ENCODE data around the gene PTPRD. TPM values are rescaled to one million over a fixed set of nuclear protein-coding genes. Genes with fewer than 3 reads are reported as not detected.

The PTPRD gene
- total RNA-seq, 1 donor from 2014 or later = 30.8 TPM

DNA sequence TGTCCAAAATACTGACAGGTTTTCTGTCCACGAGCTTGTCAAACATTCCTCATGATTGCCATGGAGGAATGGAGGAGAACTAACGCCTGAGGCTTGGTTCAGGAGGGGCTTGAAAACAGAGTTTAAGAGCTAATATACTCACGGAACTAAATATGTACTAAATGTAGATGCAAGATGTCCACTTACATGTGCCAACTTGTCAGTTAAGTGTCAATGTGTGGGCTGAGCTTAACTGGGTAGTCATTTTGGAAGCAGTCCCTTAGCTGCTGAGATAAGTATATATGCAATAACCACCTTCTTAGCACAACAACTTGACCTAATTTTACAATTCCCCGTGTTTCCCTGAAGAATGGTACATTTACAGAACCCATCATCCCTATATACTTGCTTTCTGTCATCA, 176.0 kb downstream of the PTPRD start:
- intact Hi-C loops (cut with DNase I) = no loop called here
- no peak overlapping the region for H3K4me3 ChIP-seq
- DNase-seq = no peak
- H3K27me3 ChIP-seq = no peaks in the 10 kb centered on the region
- TF ChIP-seq, protein P1, sequence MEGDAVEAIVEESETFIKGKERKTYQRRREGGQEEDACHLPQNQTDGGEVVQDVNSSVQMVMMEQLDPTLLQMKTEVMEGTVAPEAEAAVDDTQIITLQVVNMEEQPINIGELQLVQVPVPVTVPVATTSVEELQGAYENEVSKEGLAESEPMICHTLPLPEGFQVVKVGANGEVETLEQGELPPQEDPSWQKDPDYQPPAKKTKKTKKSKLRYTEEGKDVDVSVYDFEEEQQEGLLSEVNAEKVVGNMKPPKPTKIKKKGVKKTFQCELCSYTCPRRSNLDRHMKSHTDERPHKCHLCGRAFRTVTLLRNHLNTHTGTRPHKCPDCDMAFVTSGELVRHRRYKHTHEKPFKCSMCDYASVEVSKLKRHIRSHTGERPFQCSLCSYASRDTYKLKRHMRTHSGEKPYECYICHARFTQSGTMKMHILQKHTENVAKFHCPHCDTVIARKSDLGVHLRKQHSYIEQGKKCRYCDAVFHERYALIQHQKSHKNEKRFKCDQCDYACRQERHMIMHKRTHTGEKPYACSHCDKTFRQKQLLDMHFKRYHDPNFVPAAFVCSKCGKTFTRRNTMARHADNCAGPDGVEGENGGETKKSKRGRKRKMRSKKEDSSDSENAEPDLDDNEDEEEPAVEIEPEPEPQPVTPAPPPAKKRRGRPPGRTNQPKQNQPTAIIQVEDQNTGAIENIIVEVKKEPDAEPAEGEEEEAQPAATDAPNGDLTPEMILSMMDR (IDR thresholded peaks at IDR 0.05) = no peak
- H3K36me3 ChIP-seq = no peaks in the 10 kb centered on the region
- no peak overlapping the region for H3K27ac ChIP-seq
- no peaks in the 10 kb centered on the region for H3K9me3 ChIP-seq
- no peak for ATAC-seq
- no peaks in the 10 kb centered on the region for H3K4me1 ChIP-seq

DNA sequence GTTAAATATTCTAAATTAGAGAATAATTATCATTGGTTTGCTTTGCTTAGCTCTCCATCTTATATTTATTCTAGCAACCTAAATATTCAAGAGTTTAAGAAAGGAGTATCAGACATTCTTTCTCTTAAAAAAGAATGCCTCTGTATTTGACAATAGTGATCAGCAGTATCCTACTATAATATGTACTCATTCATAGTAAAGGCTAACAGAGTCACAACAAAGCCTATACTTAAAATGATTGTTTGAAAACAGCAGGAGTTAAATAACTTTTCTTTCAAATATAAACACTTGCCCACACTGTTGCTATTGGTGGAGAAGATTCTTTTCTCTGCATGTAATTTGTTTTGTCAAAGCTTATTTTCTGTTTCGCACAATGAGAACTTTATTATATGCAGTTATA, 178.4 kb downstream of the PTPRD start:
- Histone ChIP-seq H3K4me3 (no peak overlapping the region), H3K4me1 (no peaks in the 10 kb centered on the region), H3K9me3 (no peaks in the 10 kb centered on the region), H3K27me3 (no peaks in the 10 kb centered on the region), H3K36me3 (no peaks in the 10 kb centered on the region), H3K27ac (no peak overlapping the region)
- ATAC-seq (no peak), DNase-seq (no peak)
- intact Hi-C loops (cut with DNase I) = no loop called here
- TF ChIP-seq, protein P1 (IDR thresholded peaks at IDR 0.05) = no peak

DNA sequence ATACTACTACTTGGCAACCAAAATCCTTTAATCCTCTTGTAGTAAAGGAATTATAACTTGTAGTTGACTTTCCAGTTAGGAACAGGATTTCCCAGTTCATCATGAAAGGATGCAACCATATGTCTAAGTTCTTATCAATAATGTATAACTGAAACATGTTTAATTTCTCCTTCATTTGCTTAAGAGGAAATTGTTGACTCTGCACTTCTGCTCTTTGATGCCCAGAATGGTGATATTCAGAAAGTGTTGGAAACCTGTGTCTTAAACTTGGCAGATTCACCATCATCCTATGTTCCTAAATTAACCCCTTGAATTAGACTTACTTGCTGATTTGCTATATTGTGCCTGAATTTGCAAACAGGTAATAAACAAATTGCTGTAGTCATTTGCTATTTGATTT, 201.5 kb downstream of the PTPRD start:
- intact Hi-C loops (cut with DNase I) = no loop called here
- H3K4me3 ChIP-seq = no peak overlapping the region

DNA sequence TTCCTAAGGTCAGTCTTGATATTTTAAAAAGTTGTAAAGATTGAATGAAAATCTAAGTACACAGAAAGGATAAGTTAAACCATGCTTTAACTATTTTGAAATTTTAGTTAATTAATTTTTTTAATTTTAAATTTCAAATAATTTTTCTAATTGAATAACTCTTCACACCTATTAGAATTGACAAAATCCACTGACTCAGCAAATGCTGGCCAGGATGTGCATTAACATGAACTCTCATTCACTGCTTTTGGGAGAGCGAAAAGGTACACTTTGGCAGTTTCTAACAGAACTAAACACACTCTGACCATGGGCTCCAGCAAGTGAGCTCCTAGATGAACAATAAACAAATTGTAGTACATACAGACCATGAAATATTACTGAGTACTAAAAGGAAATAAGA, 209.5 kb downstream of the PTPRD start:
- no peak for ATAC-seq
- H3K27ac ChIP-seq = no peak overlapping the region
- no peaks in the 10 kb centered on the region for H3K9me3 ChIP-seq
- intact Hi-C loops (cut with DNase I) = no loop called here
- no peaks in the 10 kb centered on the region for H3K27me3 ChIP-seq
- TF ChIP-seq, protein P1 (IDR thresholded peaks at IDR 0.05) = no peak
- DNase-seq = no peak
- no peak overlapping the region for H3K4me3 ChIP-seq
- no peaks in the 10 kb centered on the region for H3K36me3 ChIP-seq
- H3K4me1 ChIP-seq = no peaks in the 10 kb centered on the region

More for the DNA sequence above, 201.5 kb downstream of the PTPRD start:
- Histone ChIP-seq H3K4me1 (no peaks in the 10 kb centered on the region), H3K27me3 (no peaks in the 10 kb centered on the region), H3K9me3 (no peaks in the 10 kb centered on the region), H3K36me3 (no peaks in the 10 kb centered on the region), H3K27ac (no peak overlapping the region)
- ATAC-seq (no peak), DNase-seq (no peak)
- TF ChIP-seq, protein P1 (IDR thresholded peaks at IDR 0.05) = no peak

DNA sequence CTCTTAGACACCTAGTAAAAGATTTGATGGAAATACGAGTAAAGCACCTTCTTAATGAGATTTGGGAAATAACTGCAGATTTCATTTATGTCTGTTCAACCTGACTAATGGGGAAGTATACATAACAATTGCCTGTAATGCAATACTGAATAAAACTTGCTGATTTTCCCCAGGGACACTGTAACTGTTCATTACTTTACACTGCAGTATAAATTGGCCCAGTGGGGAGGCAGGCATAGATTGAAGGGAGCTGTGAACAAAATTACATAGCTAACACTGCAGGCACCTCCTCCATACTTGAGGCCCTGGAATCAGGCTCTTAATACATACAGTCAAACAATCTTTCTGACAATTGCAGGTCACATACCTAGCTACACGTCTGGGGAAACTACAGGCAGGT, 216.2 kb downstream of the PTPRD start:
- H3K27me3 ChIP-seq = no peaks in the 10 kb centered on the region
- no peak overlapping the region for H3K27ac ChIP-seq
- H3K36me3 ChIP-seq = no peaks in the 10 kb centered on the region
- DNase-seq (no peak), ATAC-seq (no peak)
- H3K4me3 ChIP-seq = no peak overlapping the region
- TF ChIP-seq, protein P1 (IDR thresholded peaks at IDR 0.05) = no peak
- intact Hi-C loops (cut with DNase I) = no loop called here
- no peaks in the 10 kb centered on the region for H3K9me3 ChIP-seq
- H3K4me1 ChIP-seq = no peaks in the 10 kb centered on the region

DNA sequence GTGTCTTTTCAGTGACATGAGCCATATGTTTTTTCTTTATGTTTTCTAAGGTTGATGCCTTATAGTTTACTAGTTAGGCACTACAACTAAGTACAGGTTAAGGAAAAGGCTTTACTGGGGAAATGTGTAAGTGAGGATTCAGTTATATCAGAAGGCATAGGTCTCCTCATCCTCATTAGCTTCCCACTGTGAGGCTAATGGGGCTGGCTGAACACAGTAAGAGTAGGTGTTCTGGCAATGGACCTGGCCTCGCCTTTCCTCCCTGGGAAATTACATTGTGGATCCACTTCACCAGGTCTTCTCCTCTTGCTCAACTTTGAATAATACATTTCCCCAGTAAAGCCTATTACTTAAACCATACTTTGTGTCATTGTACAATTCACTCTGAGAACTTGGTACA, 225.5 kb downstream of the PTPRD start:
- Histone ChIP-seq H3K27ac (no peak overlapping the region), H3K4me3 (no peak overlapping the region), H3K9me3 (no peaks in the 10 kb centered on the region), H3K4me1 (no peaks in the 10 kb centered on the region), H3K27me3 (no peaks in the 10 kb centered on the region), H3K36me3 (no peaks in the 10 kb centered on the region)
- no peak for ATAC-seq
- TF ChIP-seq, protein P1 (IDR thresholded peaks at IDR 0.05) = no peak
- intact Hi-C loops (cut with DNase I) = no loop called here
- DNase-seq = no peak
